Fibroblast of the aortic adventitia (primary cell): ENCODE measurements around the gene REPIN1. TPM values are rescaled to one million over a fixed set of nuclear protein-coding genes. Genes with fewer than 3 reads are reported as not detected.

ENCODE experiments used
- DNase-seq: peaks from one replicate; pipeline ENCODE4 v3.0.0-alpha.2; 2010; ENCODE audit warnings: low read depth
- H3K4me3 ChIP-seq: 2 replicates; pipeline ENCODE4 v1.5.1; 2011; ENCODE audit warnings: low read depth, mild to moderate bottlenecking, control low read depth, low read length, moderate library complexity
- total RNA-seq: library from RNA; depleted of rRNA; stranded (reverse); fragments of >200 nt; gene quantifications from 2 replicates; pipeline ENCODE4 v1.2.3, GENCODE V29; 2012; ENCODE audit warnings: low replicate concordance
- TF ChIP-seq, protein P1 (sequence below): IDR thresholded peaks from 2 replicates; pipeline ENCODE4 v1.5.1; 2011; ENCODE audit warnings: mild to moderate bottlenecking, low read length, control low read depth, inconsistent platforms; ENCODE audit not compliant: insufficient read depth

Gene REPIN1
- total RNA-seq, 1 donor = 33.6 TPM

DNA sequence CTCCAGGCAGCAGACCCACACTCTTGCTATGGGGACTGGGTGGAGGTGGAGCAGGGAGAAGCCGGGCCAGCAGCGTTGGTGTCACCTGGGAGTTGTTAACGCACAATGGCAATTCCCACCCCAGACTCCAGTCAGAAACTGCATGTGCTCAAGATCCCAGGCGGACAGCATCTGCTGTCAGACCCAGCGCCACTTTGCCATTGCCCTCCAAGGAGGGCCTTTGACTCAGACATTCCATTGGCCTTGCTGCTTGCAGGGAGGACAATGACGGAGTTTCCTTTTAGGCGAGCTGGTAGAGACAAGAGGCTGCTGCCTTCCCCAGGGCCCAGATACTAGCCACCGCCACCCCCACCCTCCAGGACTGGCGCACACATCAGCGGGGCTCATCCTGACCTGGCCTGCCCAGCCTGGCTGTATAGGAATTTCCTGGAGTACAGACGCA lies 45.0 kb downstream of the REPIN1 start:
- no peak overlapping the region for H3K4me3 ChIP-seq
- TF ChIP-seq, protein P1, sequence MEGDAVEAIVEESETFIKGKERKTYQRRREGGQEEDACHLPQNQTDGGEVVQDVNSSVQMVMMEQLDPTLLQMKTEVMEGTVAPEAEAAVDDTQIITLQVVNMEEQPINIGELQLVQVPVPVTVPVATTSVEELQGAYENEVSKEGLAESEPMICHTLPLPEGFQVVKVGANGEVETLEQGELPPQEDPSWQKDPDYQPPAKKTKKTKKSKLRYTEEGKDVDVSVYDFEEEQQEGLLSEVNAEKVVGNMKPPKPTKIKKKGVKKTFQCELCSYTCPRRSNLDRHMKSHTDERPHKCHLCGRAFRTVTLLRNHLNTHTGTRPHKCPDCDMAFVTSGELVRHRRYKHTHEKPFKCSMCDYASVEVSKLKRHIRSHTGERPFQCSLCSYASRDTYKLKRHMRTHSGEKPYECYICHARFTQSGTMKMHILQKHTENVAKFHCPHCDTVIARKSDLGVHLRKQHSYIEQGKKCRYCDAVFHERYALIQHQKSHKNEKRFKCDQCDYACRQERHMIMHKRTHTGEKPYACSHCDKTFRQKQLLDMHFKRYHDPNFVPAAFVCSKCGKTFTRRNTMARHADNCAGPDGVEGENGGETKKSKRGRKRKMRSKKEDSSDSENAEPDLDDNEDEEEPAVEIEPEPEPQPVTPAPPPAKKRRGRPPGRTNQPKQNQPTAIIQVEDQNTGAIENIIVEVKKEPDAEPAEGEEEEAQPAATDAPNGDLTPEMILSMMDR = no peak
- DNase-seq = no peak

DNA sequence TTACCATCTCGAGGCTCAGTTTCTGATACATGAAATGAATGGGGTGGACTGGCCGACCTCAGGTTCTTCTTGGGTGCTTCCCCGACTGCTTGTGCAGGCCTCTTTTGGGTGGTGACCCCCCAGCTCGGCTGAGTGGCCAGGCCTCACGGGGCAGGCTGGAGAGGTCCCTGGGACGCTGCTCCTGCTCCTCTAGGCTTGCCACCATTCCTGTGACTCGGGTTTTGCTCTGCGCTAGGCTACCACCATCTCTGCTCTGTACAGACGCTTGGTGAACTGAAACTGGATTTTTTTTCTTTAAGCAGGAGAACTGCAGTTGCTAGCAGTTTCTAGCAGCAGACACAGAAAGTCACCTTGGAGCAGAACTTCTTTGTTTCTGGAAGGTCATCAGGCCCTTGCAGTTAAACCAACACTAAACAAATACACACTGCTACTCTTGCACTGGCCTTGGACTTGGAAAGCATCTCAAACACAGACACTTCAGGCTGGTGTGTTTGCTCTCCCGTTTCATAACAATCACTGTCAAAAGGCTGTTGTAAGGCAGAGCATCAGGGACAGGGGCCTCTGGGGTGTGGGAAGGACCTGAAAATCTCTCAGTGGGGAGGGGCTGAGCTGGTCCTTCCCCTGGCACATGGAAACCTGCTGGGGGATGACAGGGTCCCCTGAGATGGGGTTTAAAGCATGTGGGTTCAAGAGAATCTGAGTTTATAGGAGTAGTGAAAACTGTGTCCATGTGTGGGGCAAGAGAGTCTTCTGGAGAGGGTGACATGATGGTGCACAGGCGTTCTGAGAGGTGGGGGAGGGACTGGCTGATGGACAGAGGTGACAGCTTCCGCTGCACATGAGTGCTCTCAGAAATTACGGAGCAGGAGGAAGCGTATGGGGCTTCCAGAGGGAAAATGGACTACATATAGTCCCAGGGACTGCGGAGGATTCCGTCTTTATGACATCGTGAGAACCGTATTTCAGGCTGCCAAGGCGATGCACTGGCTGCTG lies 46.8 kb downstream of the REPIN1 start:
- TF ChIP-seq, protein P1 = no peak

DNA sequence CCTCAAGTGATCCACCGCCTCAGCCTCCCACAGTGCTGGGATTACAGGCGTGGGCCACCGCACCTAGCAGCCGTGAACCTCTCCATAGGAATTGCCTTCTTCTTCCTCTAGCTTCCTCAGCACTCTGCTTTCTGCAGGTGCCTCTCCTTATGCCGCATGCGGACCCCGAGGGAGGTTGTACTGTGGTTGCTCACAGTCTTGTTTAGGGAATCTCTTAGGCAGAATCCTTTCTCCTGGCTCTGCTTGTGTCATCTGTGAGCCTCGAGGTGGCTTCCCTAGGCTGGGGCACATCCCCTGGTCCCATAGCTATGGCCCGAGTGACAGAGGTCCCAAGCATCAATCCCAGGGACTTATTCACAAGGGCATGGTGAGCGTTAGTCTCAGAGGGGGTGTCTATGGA lies 48.6 kb downstream of the REPIN1 start:
- H3K4me3 ChIP-seq = no peak overlapping the region
- DNase-seq = no peak
- TF ChIP-seq, protein P1 = no peak

More for the DNA sequence above, 46.8 kb downstream of the REPIN1 start:
- DNase-seq = no peak
- no peak overlapping the region for H3K4me3 ChIP-seq

DNA sequence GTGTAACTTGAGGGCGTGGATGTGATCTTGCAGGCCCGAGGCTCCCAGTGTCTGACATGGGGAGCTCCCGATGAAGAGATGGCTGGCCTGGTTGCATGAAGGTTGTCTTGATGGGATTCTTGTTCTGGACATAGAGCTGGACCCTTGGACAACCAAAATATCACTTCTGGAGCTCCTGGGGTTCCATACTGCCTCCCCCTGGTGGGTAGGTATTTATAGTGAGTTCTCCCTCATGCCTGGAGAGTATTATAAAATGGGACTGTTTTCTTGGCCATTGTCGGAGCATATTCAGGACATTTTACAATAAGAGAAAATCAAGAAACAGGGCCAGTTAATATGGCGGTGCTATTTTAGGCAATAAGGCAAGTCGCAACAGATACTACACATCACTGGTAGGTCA lies 49.2 kb downstream of the REPIN1 start:
- H3K4me3 ChIP-seq = no peak overlapping the region
- DNase-seq = no peak
- TF ChIP-seq, protein P1 = no peak

DNA sequence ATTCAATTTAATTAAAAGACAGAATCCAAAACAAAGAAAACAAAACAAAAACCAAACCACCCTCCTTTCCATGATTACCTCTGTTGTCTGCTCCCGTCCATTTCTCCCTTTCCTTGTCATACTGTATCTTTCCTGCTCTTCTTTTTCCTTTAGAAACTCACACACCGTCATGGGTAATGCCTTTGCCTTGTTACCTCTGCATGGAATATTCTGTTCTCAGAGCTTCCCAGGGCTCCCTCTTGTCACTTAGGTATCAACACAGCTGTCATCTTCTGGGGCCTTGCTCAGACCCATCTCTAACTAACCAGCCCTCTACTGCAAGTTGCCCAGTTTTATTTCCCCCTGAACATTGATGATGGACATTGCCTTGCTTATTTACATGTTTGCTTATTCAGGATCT lies 51.6 kb downstream of the REPIN1 start:
- DNase-seq = no peak
- TF ChIP-seq, protein P1 = no peak
- H3K4me3 ChIP-seq = no peak overlapping the region

DNA sequence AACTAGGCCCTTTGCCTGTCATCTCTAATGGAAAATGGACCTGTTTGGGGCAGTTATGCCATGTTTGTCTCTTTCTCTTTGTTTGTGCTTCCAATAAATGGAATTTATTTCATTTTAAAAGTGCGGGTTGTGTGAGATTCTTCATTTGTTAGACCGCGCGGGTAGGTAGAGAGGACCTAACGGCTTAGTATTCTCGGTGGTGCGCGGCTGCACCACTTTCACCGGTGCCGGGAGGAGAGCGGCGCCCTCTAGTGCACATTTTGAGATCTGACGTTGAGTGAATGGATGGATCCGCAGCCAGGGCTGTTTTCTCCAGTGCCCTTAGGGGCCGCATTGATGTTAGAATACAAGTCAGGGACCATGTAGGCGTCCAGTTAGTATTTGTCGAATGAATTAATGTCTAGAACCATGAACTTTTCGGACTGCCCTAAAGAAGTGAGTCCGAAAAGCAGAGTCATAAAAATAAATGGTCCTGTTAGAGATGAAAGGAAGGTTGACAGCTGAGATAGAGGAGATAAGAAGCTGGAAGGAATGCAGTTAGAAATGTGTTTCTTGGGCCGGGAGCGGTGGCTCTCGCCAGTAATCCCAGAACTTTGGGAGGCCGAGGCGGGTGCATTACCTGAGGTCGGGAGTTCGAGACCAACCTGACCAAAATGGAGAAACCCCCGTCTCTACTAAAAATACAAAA lies 52.5 kb downstream of the REPIN1 start:
- DNase-seq = peak; percentile 78
- H3K4me3 ChIP-seq = no peak overlapping the region
- TF ChIP-seq, protein P1 = peak; percentile 86
